Hepatic stellate cell (primary cell): Measurements from ENCODE around the gene MAD1L1.
"Not testable (repeated sequence)": the region's sequence is repeated elsewhere in the genome, so short reads cannot be mapped to it uniquely, and the experiment has no call there.

ENCODE experiments used
- DNase-seq: peaks from one replicate; pipeline ENCODE4 v3.0.0; 2011; ENCODE audit warnings: low spot score

The MAD1L1 gene

DNA sequence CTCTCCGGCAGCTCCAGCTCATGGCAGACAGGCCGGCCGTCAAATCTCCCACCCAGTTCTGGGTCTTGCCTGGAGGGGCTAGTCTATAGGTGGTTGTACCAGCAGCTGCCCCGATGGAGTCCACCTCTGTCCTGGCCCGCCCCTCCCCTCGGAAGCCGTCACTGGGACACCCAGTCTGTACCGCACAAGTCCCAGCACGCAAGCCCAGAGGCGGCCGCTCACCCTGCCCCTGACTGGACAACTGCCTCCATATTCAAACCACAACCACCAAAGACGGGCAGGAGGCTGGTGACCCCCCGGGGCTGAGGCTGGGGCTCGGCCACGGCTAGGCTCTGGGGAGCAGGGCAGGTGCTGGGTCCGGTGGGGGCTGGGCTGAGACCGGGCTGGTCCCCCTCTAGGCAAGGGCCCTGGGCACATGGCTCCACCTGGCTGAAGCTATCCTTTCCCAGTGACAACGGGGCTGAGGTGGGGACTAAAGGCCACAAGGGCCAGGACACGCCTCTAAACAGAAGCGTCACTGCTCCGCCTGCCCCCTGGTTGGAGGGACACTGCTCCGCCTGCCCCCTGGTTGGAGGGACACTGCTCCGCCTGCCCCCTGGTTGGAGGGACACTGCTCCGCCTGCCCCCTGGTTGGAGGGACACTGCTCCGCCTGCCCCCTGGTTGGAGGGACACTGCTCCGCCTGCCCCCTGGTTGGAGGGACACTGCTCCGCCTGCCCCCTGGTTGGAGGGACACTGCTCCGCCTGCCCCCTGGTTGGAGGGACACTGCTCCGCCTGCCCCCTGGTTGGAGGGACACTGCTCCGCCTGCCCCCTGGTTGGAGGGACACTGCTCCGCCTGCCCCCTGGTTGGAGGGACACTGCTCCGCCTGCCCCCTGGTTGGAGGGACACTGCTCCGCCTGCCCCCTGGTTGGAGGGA, 371.6 kb downstream of the MAD1L1 start:
- not testable (repeated sequence) for DNase-seq

GRCh38 chr7:1859266-1860035, 373.3 kb downstream of the MAD1L1 start:
- no peak for DNase-seq

GRCh38 chr7:1858435-1859265, 374.1 kb downstream of the MAD1L1 start:
- no peak for DNase-seq

DNA sequence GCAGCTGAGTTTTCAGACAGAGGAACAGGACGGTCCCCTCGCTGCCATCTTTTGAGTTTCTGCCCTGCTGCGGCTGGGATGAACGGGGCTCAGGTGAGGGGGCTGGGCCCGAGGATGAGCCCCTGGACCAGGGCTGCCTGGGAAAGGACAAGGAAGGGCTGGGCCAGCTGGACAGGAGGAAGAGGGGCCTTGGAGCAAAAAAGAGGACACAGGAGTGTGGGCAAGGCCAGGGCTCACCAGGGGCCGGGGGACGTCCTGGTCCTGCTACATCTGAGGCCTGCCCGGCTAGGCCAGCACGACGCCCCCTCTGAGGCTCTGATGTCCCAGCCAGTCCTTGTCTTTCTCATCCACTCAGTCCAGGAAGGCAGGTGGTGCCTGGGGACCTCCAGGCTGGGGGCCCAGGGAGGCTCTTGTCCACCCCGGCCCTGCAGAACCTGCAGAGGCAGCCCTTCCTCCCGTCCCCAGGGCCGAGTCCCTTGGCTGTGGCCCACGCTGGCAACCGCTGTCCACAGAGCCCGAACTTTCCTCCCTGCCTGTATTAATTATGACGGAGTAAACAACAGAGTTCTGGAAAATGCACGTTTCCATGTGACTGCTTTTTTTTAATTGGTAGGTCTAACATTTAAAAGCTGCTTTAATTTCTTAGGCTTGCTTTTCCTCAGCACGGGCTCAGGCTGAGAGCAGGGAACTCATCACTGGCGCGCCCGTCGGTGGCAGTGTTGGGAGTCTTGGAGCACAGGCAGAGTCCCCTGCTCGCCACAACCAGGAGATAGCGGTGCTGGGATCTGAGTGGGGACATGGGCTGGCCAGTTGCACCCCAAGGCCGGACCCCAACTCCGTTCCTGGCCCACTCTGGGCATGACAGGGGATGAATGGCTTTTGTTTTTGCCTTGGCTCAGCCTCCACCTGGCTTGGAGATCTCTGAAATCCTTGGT, 375.0 kb downstream of the MAD1L1 start:
- no peak for DNase-seq

DNA sequence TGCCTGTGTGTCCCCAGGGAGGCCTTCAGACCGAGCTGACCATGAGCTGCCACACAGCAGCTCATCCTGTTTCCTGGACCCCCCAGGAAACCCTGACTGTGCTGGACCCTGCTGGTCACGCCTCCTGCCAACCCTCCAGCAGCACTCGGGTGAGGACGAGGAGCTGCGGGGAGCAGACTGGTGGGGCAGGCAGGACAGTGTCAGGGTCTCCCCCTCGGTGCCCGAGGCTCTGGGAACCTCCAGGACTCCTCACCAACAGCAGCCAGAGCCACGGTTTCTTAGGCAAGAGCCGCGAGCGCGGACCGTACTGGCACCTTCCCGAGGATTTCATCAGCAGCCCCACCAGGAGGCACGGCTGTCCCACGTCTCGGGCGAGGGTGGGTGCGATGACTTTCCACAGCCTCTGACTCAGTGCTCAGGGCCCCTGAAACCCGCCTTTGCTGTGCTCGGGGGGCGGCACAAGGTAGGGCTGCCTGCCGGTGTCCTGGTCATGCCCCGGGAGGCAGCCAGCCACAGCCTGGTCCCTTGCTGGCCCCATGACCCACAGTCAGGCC, 375.8 kb downstream of the MAD1L1 start:
- no peak for DNase-seq

- DNase-seq, result no peak
These were observed 376.4 kb downstream of the MAD1L1 start for GRCh38 chr7:1856161-1856887.

DNA sequence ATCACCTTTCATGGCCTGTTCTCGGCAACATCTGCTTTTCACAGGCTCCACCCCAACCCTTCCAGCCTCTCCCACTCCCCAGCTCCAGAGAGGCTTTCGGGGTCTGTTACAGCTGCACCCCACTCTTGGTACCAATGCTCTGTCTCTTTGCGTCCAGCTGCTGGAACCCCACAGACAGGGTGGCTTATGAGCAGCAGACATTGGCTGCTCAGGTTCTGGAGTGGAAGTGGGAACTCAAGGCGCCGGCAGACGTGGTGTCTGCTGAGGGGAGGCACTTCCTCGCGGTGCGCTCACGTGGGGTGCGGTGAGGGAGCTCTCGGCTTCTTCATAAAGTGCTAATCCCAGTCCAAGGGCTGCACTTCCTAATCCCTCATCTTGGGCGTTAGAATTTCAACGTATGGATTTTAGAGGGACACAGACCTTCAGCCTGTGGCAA, 377.0 kb downstream of the MAD1L1 start:
- DNase-seq, result no peak

DNA sequence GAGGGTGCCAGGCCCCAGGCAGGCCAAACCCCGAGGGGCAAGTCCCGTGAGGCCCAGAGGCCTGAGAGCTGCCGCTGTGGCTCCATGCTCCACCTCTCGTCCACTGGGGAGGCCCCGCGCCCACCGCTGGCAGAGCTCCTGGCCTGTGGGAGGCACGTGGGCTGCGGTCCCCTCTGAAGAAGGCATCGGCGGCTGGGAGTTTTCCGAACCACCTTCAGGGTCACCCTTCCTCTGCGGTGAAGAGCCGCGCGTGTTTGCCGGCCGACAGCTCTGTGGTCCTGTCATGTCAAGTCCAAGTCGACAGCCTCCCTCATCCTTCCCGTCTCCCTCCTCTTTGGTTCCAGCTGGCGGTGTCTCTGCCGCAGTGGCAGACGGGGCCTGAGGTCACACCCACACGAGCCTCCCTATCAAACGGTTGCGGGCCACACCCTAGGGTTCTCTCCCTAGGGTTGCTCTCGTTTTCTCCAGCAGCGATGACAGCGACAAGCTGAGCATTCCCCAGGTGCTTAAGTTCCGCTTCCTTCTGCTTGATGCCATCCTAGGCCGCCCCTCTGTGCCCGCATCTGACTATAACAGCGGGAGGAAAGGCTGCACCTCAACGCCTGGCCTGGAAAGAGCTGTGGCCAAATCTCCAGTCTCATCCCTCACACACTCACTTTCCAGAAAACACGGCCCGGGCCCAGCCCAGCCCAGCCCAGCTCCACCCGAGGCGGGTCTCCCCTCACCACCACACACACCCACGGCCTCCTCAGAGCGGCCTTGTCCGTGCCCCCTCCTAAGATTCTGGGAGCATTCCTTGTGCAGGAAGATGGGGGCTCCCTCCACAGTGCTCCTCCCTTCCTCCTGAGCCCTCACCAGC, 377.6 kb downstream of the MAD1L1 start:
- no peak for DNase-seq

DNA sequence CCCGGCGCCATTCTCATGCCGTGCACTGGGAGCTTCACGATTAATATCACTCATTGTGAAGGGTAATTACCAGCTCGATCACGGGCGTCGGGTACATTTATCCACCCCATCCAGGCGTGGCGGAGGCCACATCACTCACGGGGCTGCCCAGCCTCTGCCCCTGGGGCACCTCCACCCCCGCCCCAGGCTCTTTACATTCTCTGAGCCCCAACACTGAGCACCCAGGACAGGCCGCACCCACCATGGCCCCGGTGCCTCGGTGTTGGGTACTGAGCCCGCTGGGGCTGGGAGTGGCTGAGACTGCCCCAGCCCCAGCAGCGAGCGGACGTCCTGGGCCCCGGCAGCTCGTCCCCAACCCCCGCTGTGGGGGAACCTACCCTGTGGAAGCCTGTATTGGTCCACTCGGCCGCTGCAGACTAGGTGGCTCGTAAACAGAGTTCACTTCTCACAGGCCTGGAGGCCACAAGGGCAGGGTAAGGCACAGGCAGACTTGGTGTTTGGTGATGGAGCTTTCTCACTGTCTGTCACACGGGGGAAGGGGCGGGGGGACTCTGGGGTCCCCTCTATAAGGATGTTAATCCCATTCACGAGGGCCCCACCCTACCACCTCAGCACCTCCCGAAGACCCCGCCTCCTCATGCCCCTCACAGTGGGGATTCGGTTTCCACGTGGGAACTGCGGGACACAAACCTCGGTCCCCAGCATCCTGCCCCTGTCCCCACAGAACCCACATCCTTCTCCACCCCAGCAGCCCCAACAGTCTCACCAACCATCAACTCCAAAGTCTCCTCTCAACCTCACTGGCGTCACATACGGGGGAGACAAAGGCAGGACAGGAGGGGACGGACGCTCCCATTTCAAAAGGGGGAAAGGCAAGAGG, 378.5 kb downstream of the MAD1L1 start:
- no peak for DNase-seq

- no peak for DNase-seq
These were observed 379.2 kb downstream of the MAD1L1 start for GRCh38 chr7:1853431-1853985.

GRCh38 chr7:1852517-1853430, 380.0 kb downstream of the MAD1L1 start:
- no peak for DNase-seq

DNA sequence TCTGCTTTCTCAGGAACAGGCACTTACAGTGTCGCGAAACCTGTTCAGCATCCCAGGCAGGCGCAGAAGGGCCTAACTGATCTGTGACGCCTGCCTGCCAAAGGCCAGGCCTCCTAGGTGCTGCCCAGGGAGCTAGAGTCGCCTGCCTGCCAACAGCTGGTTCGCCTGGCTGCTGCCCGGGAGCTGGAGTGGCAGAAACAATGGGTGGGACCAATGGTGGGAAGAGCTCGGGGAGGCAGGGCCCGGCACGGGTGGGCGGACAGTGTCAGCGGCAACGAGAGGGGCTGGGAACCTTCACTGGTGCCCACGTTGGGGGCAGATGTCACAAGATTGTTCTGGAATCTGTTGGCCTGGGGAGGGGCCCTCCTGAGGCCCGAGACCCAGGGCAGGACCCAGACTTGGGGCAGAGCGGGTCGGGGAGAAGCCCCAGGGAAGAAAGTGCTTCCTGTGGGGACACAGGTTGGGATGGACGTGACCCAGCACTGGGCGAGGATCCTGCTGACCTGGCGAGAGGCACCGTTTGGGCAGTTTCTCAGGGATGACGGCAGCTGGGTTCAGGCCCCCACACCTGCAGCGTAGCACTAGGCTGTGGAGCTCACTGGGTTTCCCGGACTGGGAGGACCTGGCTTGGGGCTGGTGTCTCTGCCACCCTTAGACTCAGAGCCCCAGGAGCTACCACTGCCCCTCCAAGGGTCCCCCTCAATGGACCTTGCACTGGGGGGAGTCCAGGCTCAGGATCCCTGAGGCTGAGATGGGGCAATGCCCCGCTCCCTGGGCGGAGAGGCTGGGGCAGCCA, 380.8 kb downstream of the MAD1L1 start:
- DNase-seq, result no peak

- no peak for DNase-seq
These were observed 381.7 kb downstream of the MAD1L1 start for GRCh38 chr7:1850976-1851571.

DNA sequence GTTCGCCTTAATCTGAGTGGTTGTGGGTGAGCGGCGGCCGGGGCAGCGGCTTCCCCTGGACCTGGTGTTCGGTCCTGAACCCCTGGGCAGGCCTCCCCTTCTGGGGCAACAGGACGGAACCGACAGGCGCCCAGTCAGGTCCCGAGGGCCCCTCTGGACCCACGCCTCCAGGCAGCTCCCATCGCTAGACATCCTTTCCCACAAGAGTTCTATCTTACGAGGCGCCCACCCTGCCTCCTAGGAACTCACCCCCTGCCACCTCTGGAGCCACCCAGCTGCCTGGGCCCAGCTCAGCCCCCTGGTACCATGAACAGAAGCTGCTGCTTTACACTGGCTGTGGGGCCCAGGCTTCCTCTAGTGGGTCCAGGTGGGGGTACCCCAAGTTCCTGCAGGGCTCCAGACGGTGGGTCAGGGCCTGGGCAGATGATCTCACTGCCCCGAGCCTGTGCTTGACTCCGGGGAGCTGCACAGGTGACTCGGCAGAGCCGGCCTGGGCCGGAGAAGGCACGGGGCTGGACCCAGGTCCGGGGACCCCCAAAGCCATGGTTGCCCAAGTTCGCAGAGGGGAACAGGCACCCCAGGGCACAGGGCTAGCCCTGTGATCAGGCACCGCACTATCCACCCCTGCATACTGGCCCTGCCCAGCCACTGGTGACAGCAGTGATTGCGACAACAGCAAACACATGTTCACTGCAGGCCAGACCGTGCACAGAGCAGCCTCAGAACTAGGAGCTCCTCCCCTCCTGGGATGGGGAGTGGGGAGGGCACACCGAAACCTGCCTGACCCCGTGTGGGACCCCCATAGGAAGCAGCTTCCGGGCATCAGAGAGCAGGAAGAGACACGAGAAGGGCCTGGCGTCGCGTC, 382.4 kb downstream of the MAD1L1 start:
- DNase-seq, result no peak
